HT1080 (cell line): Measurements from ENCODE around the gene DDIT4. TPM values are rescaled to one million over a fixed set of nuclear protein-coding genes. Genes with fewer than 3 reads are reported as not detected.
"Not testable (repeated sequence)": the region's sequence is repeated elsewhere in the genome, so short reads cannot be mapped to it uniquely, and the experiment has no call there.

Source experiments
- DNase-seq: peaks from one replicate; pipeline ENCODE4 v3.0.0-alpha.2; 2015; ENCODE audit warnings: low read depth
- total RNA-seq: library from RNA; depleted of rRNA; stranded (reverse); fragments of >200 nt; shearing (Covaris generic); gene quantifications from 2 replicates; pipeline ENCODE4 v1.2.3, GENCODE V29; 2014

The DDIT4 gene
- total RNA-seq, 1 experiment from 2014 or later, result 16.1 TPM

- peak; percentile 46 for DNase-seq
These were observed 18.5 kb downstream of the DDIT4 start for GRCh38 chr10:72292223-72292691.

GRCh38 chr10:72295330-72295910 is 21.7 kb downstream of the DDIT4 start:
- no peak for DNase-seq

- DNase-seq, result not testable (repeated sequence)
These were observed 23.1 kb downstream of the DDIT4 start for GRCh38 chr10:72296829-72297280.

GRCh38 chr10:72297281-72297804 is 23.6 kb downstream of the DDIT4 start:
- peak; percentile 32 for DNase-seq

- DNase-seq, result no peak
These were observed 24.3 kb downstream of the DDIT4 start for GRCh38 chr10:72297805-72298591.

- DNase-seq, result no peak
These were observed 25.1 kb downstream of the DDIT4 start for GRCh38 chr10:72298592-72299519.

- DNase-seq, result no peak
These were observed 29.9 kb downstream of the DDIT4 start for GRCh38 chr10:72303424-72304128.

- no peak for DNase-seq
These were observed 32.6 kb downstream of the DDIT4 start for GRCh38 chr10:72306215-72306760.

- DNase-seq, result not testable (repeated sequence)
These were observed 34.0 kb downstream of the DDIT4 start for GRCh38 chr10:72307711-72308110.

- peak; percentile 92 for DNase-seq
These were observed 34.7 kb downstream of the DDIT4 start for GRCh38 chr10:72308320-72308987.

- no peak for DNase-seq
These were observed 35.8 kb downstream of the DDIT4 start for GRCh38 chr10:72309290-72310240.

GRCh38 chr10:72310241-72310633 is 36.5 kb downstream of the DDIT4 start:
- DNase-seq, result peak; percentile 46

- DNase-seq, result no peak
These were observed 36.9 kb downstream of the DDIT4 start for GRCh38 chr10:72310636-72311035.

- no peak for DNase-seq
These were observed 37.9 kb downstream of the DDIT4 start for GRCh38 chr10:72311667-72312066.

- DNase-seq, result no peak
These were observed 39.2 kb downstream of the DDIT4 start for GRCh38 chr10:72312865-72313391.

GRCh38 chr10:72314263-72314662 is 40.5 kb downstream of the DDIT4 start:
- DNase-seq, result no peak

- DNase-seq, result no peak
These were observed 41.3 kb downstream of the DDIT4 start for GRCh38 chr10:72315054-72315453.

- DNase-seq, result peak; percentile 53
These were observed 42.1 kb downstream of the DDIT4 start for GRCh38 chr10:72315611-72316385.
